ENCODE measurements around the gene INPP5D. TPM values are rescaled to one million over a fixed set of nuclear protein-coding genes. Genes with fewer than 3 reads are reported as not detected.

Gene INPP5D
- total and polyA plus RNA-seq, 2 donors (not counting 3 experiments of a cell fraction or from before 2014, with no cell fraction given): 13.9 to 46.6 TPM

- H3K27me3 ChIP-seq (ENCODE audit: control insufficient read depth in 2 of 2, insufficient read depth in 2 of 2, low read length in 2 of 2): no peaks in the 10 kb centered on the region
- no peak overlapping the region for H2AFZ ChIP-seq (ENCODE audit: low read depth, low read length)
- H3K9me1 ChIP-seq (replicated peaks; ENCODE audit: control insufficient read depth, extremely low read depth, insufficient read depth, low read length): no peaks in the 10 kb centered on the region
- H3K36me3 ChIP-seq (ENCODE audit: control insufficient read depth in 2 of 2, extremely low read depth in 1 of 2, insufficient read depth in 2 of 2, low read length in 2 of 2): no peaks in the 10 kb centered on the region
- no peaks in the 10 kb centered on the region for H4K20me1 ChIP-seq (replicated peaks; ENCODE audit: control insufficient read depth, extremely low read depth, insufficient read depth, low read length)
- dilution Hi-C loops (cut with MboI; ENCODE audit: extremely low pct_ligation_motif_present, low sequenced_read_pairs): no loop called here
- no peaks in the 10 kb centered on the region for H3K4me1 ChIP-seq (ENCODE audit: control insufficient read depth, extremely low read depth, insufficient read depth, low read length)
- POLR2A ChIA-PET: no interaction called here
- H3K4me3 ChIP-seq (replicated peaks in 1 of 3; ENCODE audit: insufficient read depth in 1 of 3, low read depth in 1 of 3, low read length in 3 of 3): no peak overlapping the region
- H3K9ac ChIP-seq (replicated peaks; ENCODE audit: extremely low read depth, insufficient read depth, low read length): no peak overlapping the region
- intact Hi-C loops (cut with micrococcal nuclease): no loop called here
- H3K79me2 ChIP-seq (ENCODE audit: control insufficient read depth, insufficient read depth, low read length): no peaks in the 10 kb centered on the region
- no peaks in the 10 kb centered on the region for H3K9me3 ChIP-seq (replicated peaks; ENCODE audit: control insufficient read depth, insufficient read depth, low read length)
- no peak overlapping the region for H3K4me2 ChIP-seq (ENCODE audit: insufficient read depth, low read length)
- CTCF ChIA-PET: interaction anchor here (0.8 to 1.5 kb wide), 3 partner anchors 15 to 207 kb away, joined by 4 read pairs; partner anchors contain the start of gene ATG16L1
- FAIRE-seq (no peak), DNase-seq (ENCODE audit: low read depth, low spot score) (no peak)
- BruUV-seq (replicated peaks): no TSS peak
- H3K27ac ChIP-seq (ENCODE audit: insufficient read depth, low read depth, low read length): no peak overlapping the region
- TF ChIP-seq EZH2 (IDR thresholded peaks at IDR 0.05; ENCODE audit: borderline replicate concordance, low read depth, low read length, severe bottlenecking) (no peak), JUN (IDR thresholded peaks at IDR 0.05; ENCODE audit: borderline replicate concordance, insufficient read depth, insufficient read length, low read depth) (no peak), POLR2AphosphoS5 (IDR thresholded peaks at IDR 0.05; ENCODE audit: insufficient read depth, low read depth, low read length) (no peak), MAX (IDR thresholded peaks at IDR 0.05; ENCODE audit: insufficient read depth, insufficient read length) (no peak), GATA2 (IDR thresholded peaks at IDR 0.05; ENCODE audit: insufficient read depth, insufficient read length, low read depth, low read length) (no peak), MYC (IDR thresholded peaks at IDR 0.05; ENCODE audit: low read depth, low read length) (no peak), CTCF (IDR thresholded peaks at IDR 0.05; ENCODE audit: extremely low read depth in 1 of 2, insufficient read depth in 1 of 2, low read depth in 1 of 2, low read length in 2 of 2) (no peak)
Observed at GRCh38 chr2:233235977-233236376, 175.8 kb downstream of the INPP5D start.

All from endothelial cell of umbilical vein (primary cell).